ENCODE measurements around the gene TFEB. TPM values are rescaled to one million over a fixed set of nuclear protein-coding genes. Genes with fewer than 3 reads are reported as not detected.
A peak's percentile ranks its signal among the peaks of the same experiment; 100 is the strongest.

The TFEB gene
- total RNA-seq, 1 experiment from 2014 or later, result 16.2 TPM

GRCh38 chr6:41716516-41717391 is 18.7 kb downstream of the TFEB start:
- CTCF ChIA-PET, result interaction anchor here (0.6 to 2.8 kb wide), 7 partner anchors 11 to 397 kb away, joined by 3 to 19 read pairs (median 3); no protein-coding TSS in a partner anchor
- POLR2A ChIA-PET, result interaction anchor here (1.2 to 9.4 kb wide), 3 partner anchors 17 to 80 kb away, joined by 3 to 98 read pairs (median 3); partner anchors contain the start of gene TFEB
- no TSS peak for BruUV-seq (replicated peaks)
- TF ChIP-seq CTCF (IDR thresholded peaks at IDR 0.05; ENCODE audit: unreplicated experiment), result no peak
- Mint-ChIP-seq H3K9me3 (ENCODE audit: unreplicated experiment) (no peaks in the 10 kb centered on the region), H3K4me1 (ENCODE audit: insufficient read depth, unreplicated experiment) (peaks cover 51% of the 10 kb centered on the region), H3K27ac (ENCODE audit: low read depth, unreplicated experiment) (no peak overlapping the region), H3K36me3 (ENCODE audit: insufficient read depth, unreplicated experiment) (peaks cover 5% of the 10 kb centered on the region), H3K4me3 (ENCODE audit: unreplicated experiment) (no peak overlapping the region), H3K27me3 (ENCODE audit: insufficient read depth, unreplicated experiment) (no peaks in the 10 kb centered on the region)
- intact Hi-C loops (cut with micrococcal nuclease), result no loop called here
- no peak for DNase-seq (ENCODE audit: unreplicated experiment)

GRCh38 chr6:41715795-41716515 is 19.5 kb downstream of the TFEB start:
- no peak for TF ChIP-seq CTCF (IDR thresholded peaks at IDR 0.05; ENCODE audit: unreplicated experiment)
- DNase-seq (ENCODE audit: unreplicated experiment), result no peak
- Mint-ChIP-seq H3K27me3 (ENCODE audit: insufficient read depth, unreplicated experiment) (no peaks in the 10 kb centered on the region), H3K27ac (ENCODE audit: low read depth, unreplicated experiment) (peak overlapping the region; percentile 23), H3K36me3 (ENCODE audit: insufficient read depth, unreplicated experiment) (peaks cover 6% of the 10 kb centered on the region), H3K9me3 (ENCODE audit: unreplicated experiment) (no peaks in the 10 kb centered on the region), H3K4me1 (ENCODE audit: insufficient read depth, unreplicated experiment) (peaks cover 43% of the 10 kb centered on the region), H3K4me3 (ENCODE audit: unreplicated experiment) (peak overlapping the region; percentile 19)
- intact Hi-C loops (cut with micrococcal nuclease), result no loop called here
- no TSS peak for BruUV-seq (replicated peaks)
- ChIA-PET POLR2A (interaction anchor here (0.6 to 9.4 kb wide), 3 partner anchors 8 to 71 kb away, joined by 3 to 98 read pairs (median 3); partner anchors contain the start of gene TFEB), CTCF (interaction anchor here (0.5 to 2.8 kb wide), 7 partner anchors 10 to 185 kb away, joined by 3 to 19 read pairs (median 3); no protein-coding TSS in a partner anchor)

GRCh38 chr6:41714556-41715273 is 20.7 kb downstream of the TFEB start:
- Mint-ChIP-seq H3K36me3 (ENCODE audit: insufficient read depth, unreplicated experiment) (peaks cover 9% of the 10 kb centered on the region), H3K4me3 (ENCODE audit: unreplicated experiment) (no peak overlapping the region), H3K27ac (ENCODE audit: low read depth, unreplicated experiment) (no peak overlapping the region), H3K9me3 (ENCODE audit: unreplicated experiment) (no peaks in the 10 kb centered on the region), H3K27me3 (ENCODE audit: insufficient read depth, unreplicated experiment) (no peaks in the 10 kb centered on the region), H3K4me1 (ENCODE audit: insufficient read depth, unreplicated experiment) (peaks cover 39% of the 10 kb centered on the region)
- ChIA-PET POLR2A (interaction anchor here (1.0 to 9.4 kb wide), 3 partner anchors 8 to 41 kb away, joined by 3 to 98 read pairs (median 52); partner anchors contain the start of gene TFEB), CTCF (interaction anchor here (2.8 kb wide), 1 partner anchor 9 kb away, joined by 19 read pairs; no protein-coding TSS in a partner anchor)
- no TSS peak for BruUV-seq (replicated peaks)
- DNase-seq (ENCODE audit: unreplicated experiment), result no peak
- TF ChIP-seq CTCF (IDR thresholded peaks at IDR 0.05; ENCODE audit: unreplicated experiment), result no peak
- intact Hi-C loops (cut with micrococcal nuclease), result no loop called here
